Cardiac fibroblast (primary cell): ENCODE measurements around the gene RRAS.
A peak's percentile ranks its signal among the peaks of the same experiment; 100 is the strongest.
"Not testable (repeated sequence)": the region's sequence is repeated elsewhere in the genome, so short reads cannot be mapped to it uniquely, and the experiment has no call there.

Experiments used
- DNase-seq, 2 donors: peaks; one replicate each; pipeline versions ENCODE4 v3.0.0 to v3.0.0-alpha.2; 2010; ENCODE audit warnings: low read depth in 2 of 2
- H3K4me3 ChIP-seq, 2 donors: replicated peaks in 1 of 2; 1 replicate in 1 of 2; 2 replicates in 1 of 2; pipeline ENCODE4 v1.5.1; 2011; ENCODE audit warnings: low read depth in 2 of 2, low read length in 2 of 2, mild to moderate bottlenecking in 2 of 2, moderate library complexity in 1 of 2
- CTCF ChIP-seq: IDR thresholded peaks from one replicate; pipeline ENCODE4 v1.5.1; 2011; ENCODE audit warnings: low read depth, mild to moderate bottlenecking, low read length, inconsistent platforms

The RRAS gene

GRCh38 chr19:49636233-49636932 lies 3.6 kb downstream of the RRAS start:
- no peak for DNase-seq
- TF ChIP-seq CTCF = no peak
- no peak overlapping the region for H3K4me3 ChIP-seq

- TF ChIP-seq CTCF = no peak
- DNase-seq = peak in 1 of 2 donors; percentile 29
- H3K4me3 ChIP-seq = no peak overlapping the region
Measured at GRCh38 chr19:49635530-49636232, 4.3 kb downstream of the RRAS start.

GRCh38 chr19:49633273-49633672 lies 6.7 kb downstream of the RRAS start:
- not testable (repeated sequence) for H3K4me3 ChIP-seq
- peak; percentile 37 to 39 for DNase-seq

- DNase-seq = no peak
- no peak overlapping the region for H3K4me3 ChIP-seq
- no peak for TF ChIP-seq CTCF
Measured at GRCh38 chr19:49632576-49632975, 7.4 kb downstream of the RRAS start.

- no peak for TF ChIP-seq CTCF
- no peak for DNase-seq
- no peak overlapping the region for H3K4me3 ChIP-seq
Measured at GRCh38 chr19:49631610-49632192, 8.2 kb downstream of the RRAS start.

- DNase-seq = peak in 1 of 2 donors; percentile 25
- no peak for TF ChIP-seq CTCF
- no peak overlapping the region for H3K4me3 ChIP-seq
Measured at GRCh38 chr19:49631014-49631588, 8.8 kb downstream of the RRAS start.

- no peak for DNase-seq
- no peak for TF ChIP-seq CTCF
- no peak overlapping the region for H3K4me3 ChIP-seq
Measured at GRCh38 chr19:49629659-49630058, 10.3 kb downstream of the RRAS start.
